DND-41 (cell line): ENCODE results near the gene SKAP1.

ENCODE experiments used
- ATAC-seq: fragments of 200-7000 bp; cut with Tn5 transposase; 3 replicates; pipeline ENCODE4 v1.9.1; 2021; ENCODE audit warnings: low read depth; ENCODE audit not compliant: insufficient read depth
- DNase-seq: peaks from one replicate; pipeline ENCODE4 v3.0.0-alpha.2; 2020
- H2AFZ ChIP-seq: 2 replicates; pipeline ENCODE4 v1.6.0; 2012; ENCODE audit warnings: low read depth, low read length
- H3K27ac ChIP-seq: 2 replicates; pipeline ENCODE4 v1.5.1; 2012; ENCODE audit warnings: low read length, inconsistent platforms
- H3K27me3 ChIP-seq: fragments of 200-600 bp; sonication (generic); 2 replicates; pipeline ENCODE4 v1.6.0; 2012; ENCODE audit warnings: low read length, mild to moderate bottlenecking, inconsistent platforms; ENCODE audit not compliant: insufficient read depth, poor library complexity
- H3K36me3 ChIP-seq: 2 replicates; pipeline ENCODE4 v1.5.1; 2012; ENCODE audit warnings: low read length, inconsistent platforms; ENCODE audit not compliant: insufficient read depth
- H3K4me1 ChIP-seq: 2 replicates; pipeline ENCODE4 v1.5.1; 2012; ENCODE audit warnings: mild to moderate bottlenecking, low read length; ENCODE audit not compliant: insufficient read depth
- H3K4me2 ChIP-seq: 2 replicates; pipeline ENCODE4 v1.6.0; 2012; ENCODE audit warnings: mild to moderate bottlenecking, moderate library complexity, low read length, inconsistent platforms; ENCODE audit not compliant: insufficient read depth
- H3K4me3 ChIP-seq, 2 experiments: fragments of 200-600 bp in 1 of 2; shearing (Covaris generic) in 1 of 2; 2 replicates each; pipeline ENCODE4 v1.5.1; 2012 to 2016; ENCODE audit warnings: inconsistent platforms in 2 of 2, low read length in 2 of 2, mild to moderate bottlenecking in 2 of 2, low read depth in 1 of 2, moderate library complexity in 1 of 2
- H3K79me2 ChIP-seq: 2 replicates; pipeline ENCODE4 v1.6.0; 2012; ENCODE audit warnings: low read length, inconsistent platforms; ENCODE audit not compliant: insufficient read depth
- H3K9ac ChIP-seq: 2 replicates; pipeline ENCODE4 v1.6.0; 2012; ENCODE audit warnings: low read depth, mild to moderate bottlenecking, inconsistent platforms, low read length, moderate library complexity
- H3K9me3 ChIP-seq: 2 replicates; pipeline ENCODE4 v1.5.1; 2012; ENCODE audit warnings: low read length, moderate library complexity, mild to moderate bottlenecking, inconsistent platforms; ENCODE audit not compliant: insufficient read depth, severe bottlenecking
- H4K20me1 ChIP-seq: 2 replicates; pipeline ENCODE4 v1.6.0; 2012; ENCODE audit warnings: low read length; ENCODE audit not compliant: insufficient read depth
- CTCF ChIP-seq: IDR thresholded peaks from 2 replicates; pipeline ENCODE4 v1.5.1; 2012; ENCODE audit warnings: borderline replicate concordance, low read length, moderate library complexity, mild to moderate bottlenecking; ENCODE audit not compliant: poor library complexity, severe bottlenecking; ENCODE audit errors: extremely low read depth
- EZH2 ChIP-seq: IDR thresholded peaks from 3 replicates; pipeline ENCODE4 v1.6.1; 2012; ENCODE audit warnings: borderline replicate concordance, low read depth, mild to moderate bottlenecking, moderate library complexity, low read length, inconsistent platforms; ENCODE audit not compliant: severe bottlenecking

Gene SKAP1

GRCh38 chr17:48144231-48144630 is 285.8 kb downstream of the SKAP1 start:
- no peak overlapping the region for H3K9ac ChIP-seq
- H3K36me3 ChIP-seq = no peaks in the 10 kb centered on the region
- no peaks in the 10 kb centered on the region for H3K4me1 ChIP-seq
- H3K27me3 ChIP-seq = peaks cover 63% of the 10 kb centered on the region
- DNase-seq = no peak
- no peak overlapping the region for H2AFZ ChIP-seq
- H3K79me2 ChIP-seq = no peaks in the 10 kb centered on the region
- H3K4me3 ChIP-seq = no peak overlapping the region
- ATAC-seq = no peak
- H3K9me3 ChIP-seq = no peaks in the 10 kb centered on the region
- no peak for TF ChIP-seq EZH2
- no peak for TF ChIP-seq CTCF
- no peaks in the 10 kb centered on the region for H4K20me1 ChIP-seq
- no peak overlapping the region for H3K4me2 ChIP-seq
- H3K27ac ChIP-seq = no peak overlapping the region

GRCh38 chr17:48143629-48144028 is 286.4 kb downstream of the SKAP1 start:
- Histone ChIP-seq H3K9ac (no peak overlapping the region), H3K27ac (no peak overlapping the region), H2AFZ (no peak overlapping the region), H3K27me3 (peaks cover 57% of the 10 kb centered on the region), H3K4me1 (no peaks in the 10 kb centered on the region), H4K20me1 (no peaks in the 10 kb centered on the region), H3K79me2 (no peaks in the 10 kb centered on the region), H3K9me3 (no peaks in the 10 kb centered on the region), H3K4me2 (no peak overlapping the region), H3K4me3 (no peak overlapping the region), H3K36me3 (no peaks in the 10 kb centered on the region)
- TF ChIP-seq CTCF (no peak), EZH2 (no peak)
- ATAC-seq = no peak
- DNase-seq = no peak

DNA sequence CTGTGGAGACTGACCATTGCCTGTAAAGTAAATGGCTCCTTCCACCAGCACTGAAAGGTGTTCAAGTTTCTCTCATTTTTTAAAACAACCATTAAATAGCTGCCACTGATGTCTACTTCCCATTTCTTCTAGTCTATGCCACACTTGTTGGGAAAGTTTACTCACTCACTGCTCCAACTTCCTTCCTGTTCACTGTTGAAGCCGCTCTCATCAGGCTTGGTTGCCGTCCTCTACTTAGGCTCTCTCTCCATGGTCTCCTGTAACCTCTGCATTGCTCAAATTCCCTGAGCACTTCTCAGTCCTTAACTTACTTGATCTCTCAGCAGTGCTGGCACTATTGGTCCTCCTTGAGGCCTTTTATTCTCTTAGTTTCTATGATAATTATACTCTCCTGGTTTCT is 290.1 kb downstream of the SKAP1 start:
- Histone ChIP-seq H3K4me3 (no peak overlapping the region), H3K4me2 (no peak overlapping the region), H3K36me3 (no peaks in the 10 kb centered on the region), H3K79me2 (no peaks in the 10 kb centered on the region), H3K27me3 (peaks cover 45% of the 10 kb centered on the region), H3K4me1 (no peaks in the 10 kb centered on the region), H3K27ac (no peak overlapping the region), H4K20me1 (no peaks in the 10 kb centered on the region), H2AFZ (no peak overlapping the region), H3K9ac (no peak overlapping the region), H3K9me3 (no peaks in the 10 kb centered on the region)
- DNase-seq (no peak), ATAC-seq (no peak)
- TF ChIP-seq EZH2 (no peak), CTCF (no peak)

- TF ChIP-seq EZH2 (no peak), CTCF (no peak)
- no peak overlapping the region for H3K4me3 ChIP-seq
- ATAC-seq (no peak), DNase-seq (no peak)
- H3K9ac ChIP-seq = no peak overlapping the region
- no peaks in the 10 kb centered on the region for H3K36me3 ChIP-seq
- H3K4me1 ChIP-seq = no peaks in the 10 kb centered on the region
- H3K27ac ChIP-seq = no peak overlapping the region
- H3K79me2 ChIP-seq = no peaks in the 10 kb centered on the region
- peaks cover 26% of the 10 kb centered on the region for H3K27me3 ChIP-seq
- H3K4me2 ChIP-seq = no peak overlapping the region
- H4K20me1 ChIP-seq = no peaks in the 10 kb centered on the region
- no peak overlapping the region for H2AFZ ChIP-seq
- H3K9me3 ChIP-seq = no peaks in the 10 kb centered on the region
Measured at GRCh38 chr17:48137656-48138055, 292.4 kb downstream of the SKAP1 start.
